Neural cell (in vitro differentiated cells): ENCODE measurements around the gene PRKAB1.

ENCODE experiments used
- RAD21 ChIP-seq: fragments of 450-650 bp; conservative IDR thresholded peaks from 2 replicates; pipeline ENCODE4 v1.6.1; 2014; ENCODE audit warnings: antibody characterized with exemption, mild to moderate bottlenecking, moderate library complexity
- TF ChIP-seq, protein P1 (sequence below): fragments of 450-650 bp; IDR thresholded peaks from 2 replicates; pipeline ENCODE4 v1.5.1; 2014; ENCODE audit warnings: antibody characterized with exemption, mild to moderate bottlenecking, moderate library complexity; ENCODE audit not compliant: poor library complexity, severe bottlenecking

DNA sequence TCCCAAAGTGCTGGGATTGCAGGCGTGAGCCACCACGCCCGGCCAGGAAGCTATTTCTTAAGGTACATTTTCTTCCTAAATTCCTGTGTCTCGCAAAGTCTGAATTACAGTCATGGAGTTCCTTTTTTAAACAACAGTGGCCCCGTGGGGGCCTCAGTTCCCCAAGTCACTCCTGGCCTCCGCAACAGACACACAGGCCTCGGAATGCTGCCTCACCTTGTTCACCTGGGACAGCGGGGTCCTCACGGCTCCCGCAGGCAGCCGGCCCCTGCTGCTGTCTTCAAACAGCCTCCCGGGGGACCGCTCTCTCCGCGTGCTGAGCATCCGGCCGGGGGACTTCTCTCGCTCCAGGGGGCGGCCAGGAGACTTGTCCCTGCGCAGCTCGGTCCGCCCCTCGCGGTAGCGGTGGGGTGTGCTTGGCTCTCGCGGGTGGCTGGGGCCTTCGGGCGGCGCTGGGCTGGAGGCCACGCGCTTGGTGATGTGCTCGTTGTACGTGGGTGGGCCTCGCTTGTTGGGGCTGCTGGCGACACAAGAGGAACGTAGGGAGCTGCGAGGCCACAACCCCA, 22.1 kb downstream of the PRKAB1 start:
- TF ChIP-seq, protein P1, sequence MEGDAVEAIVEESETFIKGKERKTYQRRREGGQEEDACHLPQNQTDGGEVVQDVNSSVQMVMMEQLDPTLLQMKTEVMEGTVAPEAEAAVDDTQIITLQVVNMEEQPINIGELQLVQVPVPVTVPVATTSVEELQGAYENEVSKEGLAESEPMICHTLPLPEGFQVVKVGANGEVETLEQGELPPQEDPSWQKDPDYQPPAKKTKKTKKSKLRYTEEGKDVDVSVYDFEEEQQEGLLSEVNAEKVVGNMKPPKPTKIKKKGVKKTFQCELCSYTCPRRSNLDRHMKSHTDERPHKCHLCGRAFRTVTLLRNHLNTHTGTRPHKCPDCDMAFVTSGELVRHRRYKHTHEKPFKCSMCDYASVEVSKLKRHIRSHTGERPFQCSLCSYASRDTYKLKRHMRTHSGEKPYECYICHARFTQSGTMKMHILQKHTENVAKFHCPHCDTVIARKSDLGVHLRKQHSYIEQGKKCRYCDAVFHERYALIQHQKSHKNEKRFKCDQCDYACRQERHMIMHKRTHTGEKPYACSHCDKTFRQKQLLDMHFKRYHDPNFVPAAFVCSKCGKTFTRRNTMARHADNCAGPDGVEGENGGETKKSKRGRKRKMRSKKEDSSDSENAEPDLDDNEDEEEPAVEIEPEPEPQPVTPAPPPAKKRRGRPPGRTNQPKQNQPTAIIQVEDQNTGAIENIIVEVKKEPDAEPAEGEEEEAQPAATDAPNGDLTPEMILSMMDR: no peak
- no peak for TF ChIP-seq RAD21
